GM21423 (cell line): ENCODE data around the gene CPD.
"Not testable (repeated sequence)": the region's sequence is repeated elsewhere in the genome, so short reads cannot be mapped to it uniquely, and the experiment has no call there.

Experiments used
- ATAC-seq: cut with Tn5 transposase; IDR thresholded peaks from one replicate; pipeline ENCODE4 v1.9.1; 2021; ENCODE audit warnings: mild to moderate bottlenecking, moderate library complexity; ENCODE audit not compliant: unreplicated experiment

CPD gene

DNA sequence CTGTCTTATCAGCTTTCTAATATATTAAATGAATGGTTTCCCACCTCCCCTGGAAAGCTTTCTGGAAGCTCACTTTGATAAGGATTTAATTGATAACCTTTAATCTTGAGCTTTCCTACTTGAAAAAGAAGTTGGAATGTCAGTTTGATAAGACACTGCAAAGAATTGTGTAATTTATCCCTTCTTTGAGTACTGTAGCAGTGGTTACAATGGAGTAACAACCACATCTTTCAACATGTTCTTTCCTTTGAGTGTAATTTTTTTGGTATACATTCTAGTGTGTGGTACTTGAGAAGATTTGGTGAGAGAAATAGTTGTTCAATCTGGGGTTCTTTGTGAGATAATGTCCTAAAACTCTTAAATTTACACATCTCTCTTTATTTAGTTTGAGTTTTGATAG, 43.4 kb downstream of the CPD start:
- no peak for ATAC-seq

GRCh38 chr17:30424471-30424870, 45.7 kb downstream of the CPD start:
- no peak for ATAC-seq

DNA sequence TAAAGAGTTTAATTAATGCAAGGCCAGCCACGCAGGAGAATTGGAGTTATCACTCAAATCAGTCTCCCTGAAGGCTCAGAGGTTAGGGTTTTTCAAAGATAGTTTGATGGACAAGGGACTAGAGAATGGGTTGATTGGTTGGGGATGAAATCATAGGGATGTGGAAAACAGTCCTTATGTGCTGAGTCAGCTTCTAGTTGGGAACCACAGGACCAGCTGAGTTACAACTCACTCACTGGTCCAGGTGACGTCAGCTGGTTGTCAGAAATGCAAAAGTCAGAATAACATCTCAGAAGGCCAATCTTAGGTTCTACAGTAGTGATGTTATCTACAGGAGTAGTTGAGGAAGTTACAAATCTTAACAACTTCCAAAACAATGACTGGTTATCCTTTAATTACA, 47.6 kb downstream of the CPD start:
- ATAC-seq = no peak

- no peak for ATAC-seq
These were observed 48.9 kb downstream of the CPD start for GRCh38 chr17:30427611-30428010.

DNA sequence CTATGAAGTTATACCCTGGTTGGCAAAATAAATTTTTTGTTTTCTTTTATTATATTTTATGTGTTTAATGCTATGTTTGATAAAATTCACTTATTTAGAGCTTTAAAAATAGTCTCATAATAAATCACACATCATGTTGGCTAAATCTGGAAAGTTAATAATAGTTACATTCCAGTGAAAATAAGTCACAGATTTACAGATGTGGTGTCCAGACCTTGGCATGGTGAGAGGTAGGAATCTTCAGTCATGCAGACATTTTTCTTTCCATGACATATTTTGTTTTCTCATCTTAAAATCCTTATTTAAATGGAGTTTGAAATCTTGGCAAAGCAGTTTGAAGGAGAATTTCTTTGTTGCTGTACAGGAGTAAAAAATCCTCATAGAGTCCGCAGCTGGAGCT, 50.4 kb downstream of the CPD start:
- no peak for ATAC-seq

DNA sequence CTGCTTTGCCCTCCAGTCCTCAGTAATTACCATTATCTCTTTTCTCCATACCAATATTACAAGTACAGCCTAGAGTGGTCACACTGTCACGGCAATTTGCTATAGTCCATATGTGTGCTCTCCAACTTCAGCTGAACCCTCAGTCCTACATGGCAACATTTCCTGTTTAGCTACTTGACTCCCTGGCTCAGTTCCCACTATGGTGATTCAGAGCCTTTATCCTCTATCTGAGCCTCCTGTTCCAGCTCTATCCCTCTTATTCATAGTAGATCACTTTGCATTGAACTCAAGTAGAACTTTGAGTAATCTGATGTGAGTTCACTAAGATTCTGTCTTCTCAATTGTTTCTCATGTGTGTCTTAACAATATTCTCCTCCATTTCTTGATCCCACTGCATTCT, 54.8 kb downstream of the CPD start:
- no peak for ATAC-seq

DNA sequence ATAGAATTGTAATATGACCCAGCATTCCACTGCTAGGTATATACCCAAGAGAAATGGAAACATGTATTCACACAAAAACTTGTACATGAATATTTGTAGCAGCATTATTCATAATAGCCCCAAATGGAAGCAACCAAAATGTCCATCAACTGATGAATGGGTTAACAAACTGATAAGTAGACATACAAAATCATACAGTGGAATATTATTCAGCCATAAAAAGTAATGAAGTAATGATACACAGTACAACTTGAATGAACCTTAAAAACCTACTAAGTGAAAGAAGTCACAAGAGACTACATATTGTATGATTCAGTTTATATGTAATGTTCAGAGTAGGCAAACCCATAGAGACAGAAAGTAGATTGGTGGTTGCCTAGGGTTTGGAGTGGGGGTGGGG, 58.0 kb downstream of the CPD start:
- ATAC-seq = no peak

DNA sequence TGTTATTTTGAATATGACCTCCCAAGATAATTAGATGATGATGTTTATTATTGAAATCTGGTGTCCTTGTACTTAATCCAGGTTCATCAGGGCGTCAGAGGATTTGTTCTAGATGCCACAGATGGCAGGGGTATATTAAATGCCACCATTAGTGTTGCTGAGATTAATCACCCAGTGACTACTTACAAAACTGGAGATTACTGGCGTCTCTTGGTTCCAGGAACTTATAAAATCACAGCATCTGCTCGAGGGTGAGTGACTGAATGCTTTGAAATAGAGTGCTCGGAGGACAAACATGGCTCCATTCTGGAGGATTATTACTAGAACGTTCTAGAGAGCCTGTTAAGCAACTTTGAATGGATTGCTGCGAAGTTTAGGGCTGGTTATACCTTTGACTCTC, 65.0 kb downstream of the CPD start:
- ATAC-seq = no peak

DNA sequence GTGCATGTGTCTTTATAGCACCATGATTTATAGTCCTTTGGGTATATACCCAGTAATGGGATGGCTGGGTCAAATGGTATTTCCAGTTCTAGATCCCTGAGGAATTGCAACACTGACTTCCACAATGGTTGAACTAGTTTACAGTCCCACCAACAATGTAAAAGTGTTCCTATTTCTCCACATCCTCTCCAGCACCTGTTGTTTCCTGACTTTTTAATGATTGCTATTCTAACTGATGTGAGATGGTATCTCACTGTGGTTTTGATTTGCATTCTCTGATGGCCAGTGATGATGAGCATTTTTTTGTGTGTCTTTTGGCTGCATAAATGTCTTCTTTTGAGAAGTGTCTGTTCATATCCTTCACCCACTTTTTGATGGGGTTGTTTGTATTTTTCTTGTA, 67.9 kb downstream of the CPD start:
- not testable (repeated sequence) for ATAC-seq

- ATAC-seq = no peak
These were observed 70.8 kb downstream of the CPD start for GRCh38 chr17:30449480-30449879.

DNA sequence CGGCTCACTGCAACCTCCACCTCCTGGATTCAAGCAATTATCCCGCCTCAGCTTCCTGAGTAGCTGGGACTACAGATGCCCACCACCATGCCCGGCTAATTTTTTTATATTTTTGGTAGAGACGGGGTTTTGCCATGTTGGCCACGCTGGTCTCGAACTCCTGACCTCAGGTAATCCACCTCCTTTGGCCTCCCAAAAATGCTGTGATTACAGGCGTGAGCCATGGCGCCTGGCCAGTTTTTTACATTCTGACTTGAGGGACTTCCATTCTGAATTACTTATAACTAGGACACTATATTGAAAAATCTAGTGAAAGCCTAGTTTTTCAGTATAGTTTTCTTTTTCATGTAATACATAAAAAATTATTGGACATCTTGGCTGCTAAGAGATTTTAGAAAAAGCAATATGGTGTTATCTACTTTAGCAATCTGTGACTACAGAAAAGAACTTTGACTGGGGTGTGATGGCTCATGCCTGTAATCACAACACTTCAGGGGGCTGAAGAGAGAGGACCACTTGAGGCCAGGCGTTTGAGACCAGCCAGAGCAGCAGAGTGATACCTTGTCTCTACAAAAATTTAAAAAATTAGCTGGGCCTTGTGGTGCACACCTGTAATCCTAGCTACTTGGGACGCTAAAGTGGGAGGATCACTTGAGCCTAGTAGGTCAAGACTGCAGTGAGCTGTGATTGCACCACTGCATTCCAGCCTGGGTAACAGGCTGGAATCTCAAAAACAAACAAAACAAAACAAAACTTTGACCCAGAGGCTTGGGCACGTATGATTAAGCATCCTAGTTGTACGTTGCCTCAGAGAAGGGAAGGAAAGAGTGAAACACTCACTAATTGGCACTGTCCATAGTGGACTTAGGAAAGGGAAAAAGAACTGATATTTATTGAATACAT, 71.6 kb downstream of the CPD start:
- no peak for ATAC-seq

DNA sequence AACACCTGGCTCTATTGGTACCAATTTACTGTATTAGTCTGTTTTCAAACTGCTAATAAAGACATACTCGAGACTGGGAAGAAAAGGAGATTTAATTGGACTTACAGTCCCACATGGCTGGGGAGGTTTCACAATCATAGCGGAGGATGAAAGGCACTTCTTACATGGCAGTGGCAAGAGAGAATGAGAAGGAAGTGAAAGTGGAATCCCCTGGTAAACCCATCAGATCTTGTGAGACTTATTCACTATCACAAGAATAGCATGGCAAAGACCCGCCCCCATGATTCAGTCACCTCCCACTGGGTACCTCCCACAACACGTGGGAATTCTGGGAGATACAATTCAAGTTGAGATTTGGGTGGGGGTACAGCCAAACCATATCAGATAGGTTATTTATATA, 75.9 kb downstream of the CPD start:
- ATAC-seq = no peak

GRCh38 chr17:30458371-30458770, 79.6 kb downstream of the CPD start:
- no peak for ATAC-seq

- not testable (repeated sequence) for ATAC-seq
These were observed 80.2 kb downstream of the CPD start for GRCh38 chr17:30458797-30459413.

DNA sequence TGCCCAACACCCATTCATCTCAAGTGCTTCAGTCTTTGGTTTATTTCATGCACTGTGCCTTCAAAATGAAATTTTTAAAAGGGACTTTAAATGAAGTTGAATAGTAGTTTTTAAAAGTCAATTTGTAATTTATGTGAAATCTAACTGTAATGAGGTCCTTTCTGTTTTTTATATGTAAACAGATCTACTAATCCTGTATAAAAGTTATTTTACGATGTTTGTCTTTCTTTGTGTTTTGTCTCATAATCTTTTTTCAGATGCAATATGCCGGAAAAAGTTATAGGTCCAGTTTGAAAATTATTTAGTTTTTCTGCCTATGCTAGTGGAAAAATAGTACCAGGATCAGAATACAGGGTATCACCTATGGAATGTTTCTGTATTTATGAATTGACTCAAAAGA, 89.7 kb downstream of the CPD start:
- no peak for ATAC-seq

GRCh38 chr17:30472238-30472890, 93.6 kb downstream of the CPD start:
- ATAC-seq = no peak

- ATAC-seq = no peak
These were observed 96.5 kb downstream of the CPD start for GRCh38 chr17:30475206-30475605.

DNA sequence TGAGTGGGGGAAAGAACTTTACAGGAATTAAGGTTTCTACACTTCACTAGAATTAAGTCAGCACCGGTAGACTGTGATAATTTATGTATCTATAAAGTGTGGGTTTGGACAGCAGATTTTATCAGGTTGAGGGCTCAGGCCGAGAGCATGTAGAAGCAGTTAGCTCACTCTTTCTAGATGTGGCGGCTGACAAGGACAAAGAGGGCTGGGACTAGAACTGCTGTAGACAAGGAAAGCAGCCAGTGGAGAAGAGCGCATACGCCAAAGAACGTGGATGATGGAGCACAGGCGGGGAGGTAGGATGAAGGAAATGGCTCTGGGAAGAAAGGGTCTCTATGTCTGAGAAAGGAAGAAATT, 98.0 kb downstream of the CPD start:
- peak; percentile 24 for ATAC-seq

GRCh38 chr17:30477083-30477773, 98.5 kb downstream of the CPD start, which contains the start of gene GOSR1:
GOSR1 (plus strand) TSS chr17:30477408; CDS start chr17:30477434, 26 bp downstream.
- peak; percentile 88 for ATAC-seq

DNA sequence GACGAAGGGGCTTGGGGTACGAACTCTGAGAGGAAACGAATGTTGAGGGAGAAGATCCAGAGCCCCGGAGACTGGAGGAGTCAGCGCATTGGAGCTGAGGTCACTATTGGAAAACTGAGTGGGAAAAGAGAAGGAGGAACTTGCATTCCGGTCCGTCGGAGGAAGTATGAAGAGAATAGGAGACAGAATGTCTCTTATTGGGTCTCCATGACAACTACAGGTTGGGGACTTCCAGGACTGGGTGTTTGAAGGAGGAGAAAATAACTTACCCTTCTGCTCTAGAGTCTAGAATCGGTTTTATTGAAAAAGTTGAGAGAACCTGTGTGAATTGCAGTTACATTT, 99.0 kb downstream of the CPD start:
- ATAC-seq = peak; percentile 9

DNA sequence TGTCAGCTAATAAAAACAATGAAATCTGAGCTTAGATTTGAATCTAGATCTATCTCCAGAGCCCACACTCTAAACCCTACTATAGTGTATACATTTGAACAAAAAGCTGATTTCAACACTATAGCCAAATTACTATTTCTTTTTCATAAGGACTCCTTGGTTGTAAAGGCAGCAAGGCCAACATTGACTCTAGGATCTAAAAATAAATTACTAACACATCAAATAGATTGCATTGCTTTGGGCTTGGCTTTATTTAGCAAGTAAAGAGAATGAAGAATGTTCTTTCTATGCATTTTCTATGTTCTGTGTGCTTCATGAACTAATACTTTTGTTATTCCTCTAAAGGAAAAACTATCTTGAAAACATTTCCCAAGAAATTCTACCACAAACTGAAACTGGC, 103.8 kb downstream of the CPD start:
- ATAC-seq = no peak
